Muscle layer of duodenum (tissue), 2 donors: ENCODE measurements around the gene TSPEAR.
"Not testable (repeated sequence)": the region's sequence is repeated elsewhere in the genome, so short reads cannot be mapped to it uniquely, and the experiment has no call there.

Source experiments
- H3K27ac ChIP-seq: one replicate; pipeline ENCODE4 v1.7.0; 2013; ENCODE audit warnings: mild to moderate bottlenecking, low read length
- H3K27me3 ChIP-seq: one replicate; pipeline ENCODE4 v1.7.0; 2013; ENCODE audit warnings: low read depth, mild to moderate bottlenecking, control low read depth, low read length
- H3K36me3 ChIP-seq, 2 donors: one replicate each; pipeline ENCODE4 v1.7.0; 2013; ENCODE audit warnings: low read length in 2 of 2, control low read depth in 1 of 2, mild to moderate bottlenecking in 1 of 2; ENCODE audit not compliant: insufficient read depth in 2 of 2, control insufficient read depth in 1 of 2
- H3K4me1 ChIP-seq, 2 donors: one replicate each; pipeline ENCODE4 v1.7.0; 2013; ENCODE audit warnings: low read length in 2 of 2, mild to moderate bottlenecking in 2 of 2, control low read depth in 1 of 2, moderate library complexity in 1 of 2; ENCODE audit not compliant: insufficient read depth in 2 of 2, control insufficient read depth in 1 of 2
- H3K4me3 ChIP-seq, 2 donors: one replicate each; pipeline ENCODE4 v1.7.0; 2013; ENCODE audit warnings: low read length in 2 of 2, low read depth in 1 of 2, mild to moderate bottlenecking in 1 of 2
- H3K9me3 ChIP-seq, 2 donors: one replicate each; pipeline ENCODE4 v1.7.0; 2013; ENCODE audit warnings: low read length in 2 of 2, control low read depth in 1 of 2, mild to moderate bottlenecking in 1 of 2; ENCODE audit not compliant: control insufficient read depth in 1 of 2
- donor health status: healthy.

Gene TSPEAR

DNA sequence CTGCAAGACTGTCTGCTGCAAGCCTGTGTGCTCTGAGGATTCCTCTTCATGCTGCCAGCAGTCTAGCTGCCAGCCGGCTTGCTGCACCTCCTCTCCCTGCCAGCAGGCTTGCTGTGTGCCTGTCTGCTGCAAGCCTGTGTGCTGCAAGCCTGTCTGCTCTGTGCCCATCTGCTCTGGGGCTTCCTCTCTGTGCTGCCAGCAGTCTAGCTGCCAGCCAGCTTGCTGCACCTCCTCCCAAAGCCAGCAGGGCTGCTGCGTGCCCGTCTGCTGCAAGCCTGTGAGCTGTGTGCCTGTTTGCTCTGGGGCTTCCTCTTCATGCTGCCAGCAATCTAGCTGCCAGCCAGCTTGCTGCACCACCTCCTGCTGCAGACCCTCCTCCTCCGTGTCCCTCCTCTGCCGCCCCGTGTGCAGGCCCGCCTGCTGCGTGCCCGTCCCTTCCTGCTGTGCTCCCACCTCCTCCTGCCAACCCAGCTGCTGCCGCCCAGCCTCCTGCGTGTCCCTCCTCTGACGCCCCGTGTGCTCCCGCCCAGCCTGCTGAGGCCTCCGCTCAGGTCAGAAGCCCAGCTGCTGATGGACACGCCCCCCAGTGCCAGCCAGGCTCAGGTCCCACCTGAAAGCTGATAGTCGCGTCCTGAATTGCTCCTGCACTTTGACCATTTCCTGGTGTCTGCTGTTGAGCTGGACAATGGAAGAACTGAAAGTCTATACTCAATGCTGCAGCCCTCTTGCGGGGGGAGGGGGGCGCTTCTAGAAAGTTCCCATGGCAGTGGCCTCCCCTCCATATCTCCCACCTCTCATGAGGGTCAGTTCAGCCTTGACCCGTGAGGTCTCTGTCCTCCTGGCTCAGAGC lies 136.7 kb downstream of the TSPEAR start:
- Histone ChIP-seq H3K9me3 (peaks cover 8 to 21% of the 10 kb centered on the region in 2 donors), H3K4me3 (no peak overlapping the region), H3K27me3 (no peaks in the 10 kb centered on the region), H3K36me3 (no peaks in the 10 kb centered on the region), H3K27ac (no peak overlapping the region), H3K4me1 (no peaks in the 10 kb centered on the region)

DNA sequence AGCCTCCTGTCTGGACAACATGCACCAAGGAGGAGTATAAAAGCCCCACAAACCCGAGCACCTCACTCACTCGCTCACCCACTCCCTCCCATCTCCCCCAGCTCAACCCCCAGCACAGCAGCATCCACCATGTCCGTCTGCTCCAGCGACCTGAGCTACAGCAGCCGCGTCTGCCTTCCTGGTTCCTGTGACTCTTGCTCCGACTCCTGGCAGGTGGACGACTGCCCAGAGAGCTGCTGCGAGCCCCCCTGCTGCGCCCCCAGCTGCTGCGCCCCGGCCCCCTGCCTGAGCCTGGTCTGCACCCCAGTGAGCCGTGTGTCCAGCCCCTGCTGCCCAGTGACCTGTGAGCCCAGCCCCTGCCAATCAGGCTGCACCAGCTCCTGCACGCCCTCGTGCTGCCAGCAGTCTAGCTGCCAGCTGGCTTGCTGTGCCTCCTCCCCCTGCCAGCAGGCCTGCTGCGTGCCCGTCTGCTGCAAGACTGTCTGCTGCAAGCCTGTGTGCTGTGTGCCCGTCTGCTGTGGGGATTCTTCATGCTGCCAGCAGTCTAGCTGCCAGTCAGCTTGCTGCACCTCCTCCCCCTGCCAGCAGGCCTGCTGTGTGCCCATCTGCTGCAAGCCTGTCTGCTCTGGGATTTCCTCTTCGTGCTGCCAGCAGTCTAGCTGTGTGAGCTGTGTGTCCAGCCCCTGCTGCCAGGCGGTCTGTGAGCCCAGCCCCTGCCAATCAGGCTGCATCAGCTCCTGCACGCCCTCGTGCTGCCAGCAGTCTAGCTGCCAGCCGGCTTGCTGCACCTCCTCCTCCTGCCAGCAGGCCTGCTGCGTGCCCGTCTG lies 137.5 kb downstream of the TSPEAR start, which contains the start of gene KRTAP10-4:
TSS of gene KRTAP10-4 (plus strand) at position 100 of the 827 bp plus-strand sequence. CDS start at position 130, 30 bp downstream.
- peaks cover 8 to 21% of the 10 kb centered on the region in 2 donors for H3K9me3 ChIP-seq
- not testable (repeated sequence) for H3K36me3 ChIP-seq, H3K4me1 ChIP-seq, H3K27me3 ChIP-seq, H3K27ac ChIP-seq, H3K4me3 ChIP-seq

DNA sequence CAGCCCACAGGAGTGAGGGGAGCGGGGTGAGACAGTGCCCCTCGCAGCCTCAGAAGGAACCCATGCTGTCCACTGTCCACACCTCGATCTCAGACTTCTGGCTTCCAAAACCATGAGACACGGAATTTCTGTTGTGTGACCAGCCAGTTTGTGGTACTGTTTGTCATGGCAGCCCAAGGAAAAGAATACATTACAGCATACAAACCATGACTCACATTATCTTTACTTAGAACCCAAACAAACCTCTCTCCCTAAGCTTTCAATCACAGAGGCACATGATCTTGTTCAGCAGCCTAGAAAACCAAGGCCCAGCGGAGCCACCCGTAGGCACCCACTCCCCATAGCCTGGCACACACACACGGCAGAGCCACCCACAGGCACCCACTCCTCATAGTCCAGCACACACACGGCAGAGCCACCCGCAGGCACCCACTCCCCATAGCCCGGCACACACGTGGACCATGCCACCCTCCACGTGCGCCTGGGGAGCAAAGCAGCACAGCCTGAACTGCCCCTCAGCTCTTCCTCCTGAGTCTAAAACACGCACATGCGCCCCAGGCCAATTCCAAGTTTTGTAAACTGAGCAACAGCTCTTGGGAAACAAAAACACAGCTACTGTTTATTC lies 138.3 kb downstream of the TSPEAR start:
- no peaks in the 10 kb centered on the region for H3K4me1 ChIP-seq
- H3K36me3 ChIP-seq: no peaks in the 10 kb centered on the region
- peaks cover 8 to 17% of the 10 kb centered on the region in 2 donors for H3K9me3 ChIP-seq
- no peak overlapping the region for H3K27ac ChIP-seq
- no peak overlapping the region for H3K4me3 ChIP-seq
- no peaks in the 10 kb centered on the region for H3K27me3 ChIP-seq

DNA sequence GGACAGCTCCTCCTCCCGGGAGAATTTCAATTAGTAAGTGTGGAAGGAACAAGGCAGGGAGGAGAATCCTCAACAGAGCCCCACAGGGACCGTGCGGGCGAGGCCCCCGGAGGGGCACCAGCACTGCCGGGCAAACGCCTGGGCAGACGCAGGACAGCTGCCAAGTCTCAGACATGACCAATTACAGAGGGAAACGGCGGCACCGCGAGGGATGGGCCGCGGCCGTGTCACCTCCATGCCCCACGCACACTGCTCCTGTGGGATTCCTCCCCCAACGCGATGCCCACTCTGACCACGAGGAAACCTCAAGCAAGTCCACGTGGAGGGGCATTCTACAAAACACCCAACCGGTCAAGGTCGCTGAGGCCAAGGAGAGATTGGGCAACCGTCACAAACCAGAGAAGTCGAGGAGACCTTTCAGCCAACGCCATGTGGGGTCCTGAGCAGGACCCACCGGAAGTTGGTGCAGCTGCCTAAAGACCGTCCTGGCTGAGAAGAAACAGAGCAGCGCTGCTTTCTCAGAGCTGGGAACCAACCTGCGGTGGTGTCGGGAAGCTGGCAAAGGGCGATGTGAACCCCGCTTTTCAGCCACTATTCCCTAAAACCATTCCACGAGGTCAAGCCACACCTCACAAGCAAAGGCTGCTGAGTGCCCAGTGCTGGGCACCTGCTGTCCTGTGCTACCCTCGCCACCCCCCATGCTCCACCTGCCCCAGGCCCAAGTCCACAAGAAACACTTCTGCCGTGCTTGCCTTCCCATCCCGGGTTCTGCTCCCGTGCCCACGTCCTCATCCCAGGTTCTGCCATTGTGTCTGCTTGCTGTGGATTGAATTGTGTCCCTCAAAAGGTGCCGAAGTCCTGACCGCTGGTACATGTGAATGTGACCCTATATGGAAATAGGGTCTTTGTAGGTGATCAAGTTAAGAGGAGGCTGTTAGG lies 139.3 kb downstream of the TSPEAR start:
- H3K9me3 ChIP-seq: peaks cover 8 to 12% of the 10 kb centered on the region in 2 donors
- H3K27ac ChIP-seq: no peak overlapping the region
- no peaks in the 10 kb centered on the region for H3K36me3 ChIP-seq
- no peaks in the 10 kb centered on the region for H3K4me1 ChIP-seq
- H3K27me3 ChIP-seq: no peaks in the 10 kb centered on the region
- no peak overlapping the region for H3K4me3 ChIP-seq

DNA sequence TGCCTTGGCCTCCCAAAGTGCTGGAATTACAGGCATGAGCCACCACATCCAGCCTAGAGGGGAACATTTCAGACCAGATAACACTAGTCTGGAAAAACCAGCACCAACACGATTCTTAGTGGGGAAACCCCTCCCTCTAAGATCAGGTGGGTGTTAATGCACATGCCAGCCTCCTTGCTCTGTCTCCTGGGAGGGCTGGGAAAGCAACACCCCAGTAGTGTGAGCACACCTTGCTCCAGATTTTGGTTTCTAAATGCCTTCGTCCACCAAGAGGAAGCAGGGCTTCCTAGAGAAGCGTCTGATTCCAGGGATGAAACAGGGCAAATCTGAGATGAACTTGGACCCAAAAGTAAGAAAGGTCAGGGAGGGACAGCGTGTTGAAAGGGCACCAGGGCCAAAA lies 140.1 kb downstream of the TSPEAR start:
- Histone ChIP-seq H3K4me1 (no peaks in the 10 kb centered on the region), H3K27me3 (no peaks in the 10 kb centered on the region), H3K27ac (no peak overlapping the region), H3K36me3 (no peaks in the 10 kb centered on the region), H3K9me3 (peaks cover 4 to 12% of the 10 kb centered on the region in 2 donors), H3K4me3 (no peak overlapping the region)

DNA sequence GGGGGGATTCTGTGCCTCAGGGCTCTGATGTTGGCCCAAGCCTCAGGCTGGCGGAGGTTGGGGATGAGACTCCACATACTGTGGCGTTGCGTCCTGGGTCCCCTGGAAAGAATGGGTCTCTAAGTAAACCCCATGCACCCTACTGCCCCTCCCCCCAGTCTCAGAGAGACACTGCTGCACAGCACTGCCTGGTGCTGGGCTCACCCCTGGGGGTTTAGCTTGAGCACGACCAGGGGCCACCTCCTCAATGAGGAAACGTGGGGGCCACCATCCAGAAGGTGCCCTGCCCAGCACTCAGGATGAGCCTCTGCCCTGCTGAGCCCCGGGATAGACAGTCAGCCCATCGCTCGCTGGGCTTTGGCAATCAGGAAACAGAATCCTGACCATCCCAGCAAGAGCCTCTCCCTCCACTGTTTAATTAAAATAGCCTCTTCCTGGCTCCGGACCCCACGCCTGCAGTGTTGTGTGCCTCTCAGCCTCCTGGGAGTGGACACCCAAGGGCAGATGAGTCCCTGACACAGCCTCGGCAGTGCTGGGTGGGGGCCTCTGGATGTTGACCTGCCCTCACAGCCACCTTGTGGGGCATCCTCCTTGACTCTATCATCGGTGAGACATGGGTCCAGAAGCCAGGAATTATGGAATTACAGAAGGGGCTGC lies 141.4 kb downstream of the TSPEAR start:
- no peaks in the 10 kb centered on the region for H3K27me3 ChIP-seq
- H3K9me3 ChIP-seq: peaks cover 4 to 12% of the 10 kb centered on the region in 2 donors
- no peaks in the 10 kb centered on the region for H3K4me1 ChIP-seq

DNA sequence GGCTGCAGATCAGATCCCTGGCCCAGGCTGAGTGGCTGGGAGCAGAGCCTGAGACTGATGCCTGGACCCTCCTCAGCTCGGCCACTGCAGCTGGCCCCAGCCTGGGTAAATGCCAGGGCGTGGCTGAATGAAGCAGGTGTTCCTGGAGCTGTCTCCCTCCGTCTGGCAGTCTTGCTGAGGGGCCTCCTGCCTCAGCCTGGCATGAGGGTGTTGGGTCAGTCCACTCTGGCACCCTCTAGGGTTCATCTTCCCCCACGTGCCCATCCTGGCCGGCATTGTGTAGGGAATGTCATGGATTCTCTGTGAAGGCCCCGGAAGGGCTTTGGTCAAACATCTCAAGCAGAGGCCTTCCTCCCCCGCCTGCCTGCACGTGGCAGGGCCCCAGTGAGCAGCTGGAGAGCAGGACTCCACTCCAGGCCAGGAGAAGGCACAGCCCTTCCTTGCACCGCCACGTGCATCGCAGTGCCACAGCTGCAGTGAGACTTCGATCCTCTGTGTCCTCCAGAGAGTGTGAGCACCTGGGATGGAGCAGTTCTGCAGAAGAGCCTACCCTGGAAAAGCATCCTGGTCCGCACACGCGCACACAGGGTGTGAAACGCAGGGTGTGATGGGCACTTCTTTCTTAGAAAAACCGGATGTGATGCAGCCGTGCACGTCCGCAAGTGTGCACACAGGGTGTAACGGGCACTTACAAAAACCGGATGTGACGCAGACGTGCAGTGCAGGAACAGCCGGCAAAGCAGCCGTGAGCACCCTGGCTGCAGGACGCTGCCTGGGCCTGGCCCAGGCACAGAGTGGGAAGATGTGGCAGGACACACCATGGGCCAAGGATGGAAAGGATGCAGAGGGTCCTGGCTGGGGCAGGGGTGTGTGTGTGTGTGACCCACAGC lies 142.5 kb downstream of the TSPEAR start:
- H3K36me3 ChIP-seq: no peaks in the 10 kb centered on the region
- H3K4me1 ChIP-seq: no peaks in the 10 kb centered on the region
- H3K9me3 ChIP-seq: peaks cover 4 to 12% of the 10 kb centered on the region in 2 donors
- no peaks in the 10 kb centered on the region for H3K27me3 ChIP-seq
- no peak overlapping the region for H3K27ac ChIP-seq
- H3K4me3 ChIP-seq: no peak overlapping the region

More for the DNA sequence above, 141.4 kb downstream of the TSPEAR start:
- H3K27ac ChIP-seq: no peak overlapping the region
- H3K36me3 ChIP-seq: no peaks in the 10 kb centered on the region
- H3K4me3 ChIP-seq: no peak overlapping the region

DNA sequence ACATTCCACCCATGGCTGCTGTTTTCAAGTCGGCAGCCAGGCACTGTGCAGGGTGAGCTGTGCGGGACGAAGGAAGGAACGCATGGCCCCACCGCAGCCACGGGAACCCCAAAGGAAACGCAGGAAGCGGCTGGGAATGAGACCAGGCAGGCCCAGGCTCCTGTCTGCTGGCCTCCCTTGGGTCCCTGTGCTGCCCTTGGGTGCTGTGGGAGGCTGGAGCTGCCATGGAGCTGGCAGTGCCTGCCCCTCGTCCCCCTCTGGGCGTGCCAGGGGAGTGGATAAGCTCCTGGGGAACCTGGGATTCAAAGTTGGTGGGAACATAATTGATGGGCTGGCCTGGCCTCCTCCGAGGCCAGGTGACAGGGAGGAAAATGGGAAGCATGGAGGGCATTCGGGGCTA lies 143.1 kb downstream of the TSPEAR start:
- H3K9me3 ChIP-seq: peaks cover 4 to 12% of the 10 kb centered on the region in 2 donors
- H3K36me3 ChIP-seq: no peaks in the 10 kb centered on the region

DNA sequence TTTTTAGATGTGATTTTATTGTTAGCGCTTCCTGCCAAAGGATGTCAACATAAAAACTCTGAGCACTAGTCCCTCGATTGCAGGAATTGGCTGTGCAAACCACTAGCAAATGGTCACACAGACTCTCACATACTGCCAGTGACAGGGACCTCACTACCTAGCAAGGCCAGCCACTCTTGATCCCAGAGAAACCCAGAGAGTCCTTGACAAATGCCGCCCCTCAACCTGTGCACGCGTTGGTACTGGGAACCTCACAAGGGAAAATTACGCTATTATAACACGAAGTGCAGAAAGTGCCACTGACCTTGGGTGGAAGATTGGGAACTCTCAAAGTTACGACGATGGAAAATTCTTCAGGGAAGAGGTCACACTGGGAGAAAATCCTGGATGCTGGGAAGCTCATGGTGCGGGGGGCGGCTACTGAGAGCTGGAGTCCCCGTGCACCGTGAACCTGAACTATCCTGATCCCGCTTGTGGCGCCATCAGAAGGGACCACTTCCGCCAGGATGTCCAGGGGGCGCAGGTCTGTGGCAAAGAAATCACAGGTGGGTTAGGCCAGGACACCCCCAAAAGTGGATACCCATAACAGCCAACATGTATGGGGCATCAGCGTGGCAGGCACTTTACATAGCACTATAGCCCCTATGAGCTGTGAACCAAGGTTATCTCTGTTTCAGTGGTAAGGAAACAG lies 143.7 kb downstream of the TSPEAR start:
- Histone ChIP-seq H3K36me3 (no peaks in the 10 kb centered on the region), H3K4me1 (no peaks in the 10 kb centered on the region), H3K27ac (no peak overlapping the region), H3K4me3 (no peak overlapping the region), H3K9me3 (peaks cover 4 to 14% of the 10 kb centered on the region in 2 donors), H3K27me3 (no peaks in the 10 kb centered on the region)

More for the DNA sequence above, 143.1 kb downstream of the TSPEAR start:
- H3K27ac ChIP-seq: no peak overlapping the region
- H3K4me3 ChIP-seq: no peak overlapping the region
- no peaks in the 10 kb centered on the region for H3K4me1 ChIP-seq
- no peaks in the 10 kb centered on the region for H3K27me3 ChIP-seq
